Stimulated activated CD4-positive, alpha-beta T cell treated with anti-CD3 and anti-CD28 coated beads, Interleukin-1b, Interleukin-23, amount 100 ng/mL, for 1 hour (primary cell): ENCODE data around the gene FRK.
"Not testable (repeated sequence)": the region's sequence is repeated elsewhere in the genome, so short reads cannot be mapped to it uniquely, and the experiment has no call there.

Experiments
- DNase-seq, 2 donors: peaks; one replicate each; pipeline ENCODE4 v3.0.0-alpha.2; 2020; ENCODE audit warnings: low read depth in 2 of 2

FRK gene

GRCh38 chr6:116074732-116075390 lies 14.2 kb upstream of the FRK start:
- DNase-seq, result no peak

DNA sequence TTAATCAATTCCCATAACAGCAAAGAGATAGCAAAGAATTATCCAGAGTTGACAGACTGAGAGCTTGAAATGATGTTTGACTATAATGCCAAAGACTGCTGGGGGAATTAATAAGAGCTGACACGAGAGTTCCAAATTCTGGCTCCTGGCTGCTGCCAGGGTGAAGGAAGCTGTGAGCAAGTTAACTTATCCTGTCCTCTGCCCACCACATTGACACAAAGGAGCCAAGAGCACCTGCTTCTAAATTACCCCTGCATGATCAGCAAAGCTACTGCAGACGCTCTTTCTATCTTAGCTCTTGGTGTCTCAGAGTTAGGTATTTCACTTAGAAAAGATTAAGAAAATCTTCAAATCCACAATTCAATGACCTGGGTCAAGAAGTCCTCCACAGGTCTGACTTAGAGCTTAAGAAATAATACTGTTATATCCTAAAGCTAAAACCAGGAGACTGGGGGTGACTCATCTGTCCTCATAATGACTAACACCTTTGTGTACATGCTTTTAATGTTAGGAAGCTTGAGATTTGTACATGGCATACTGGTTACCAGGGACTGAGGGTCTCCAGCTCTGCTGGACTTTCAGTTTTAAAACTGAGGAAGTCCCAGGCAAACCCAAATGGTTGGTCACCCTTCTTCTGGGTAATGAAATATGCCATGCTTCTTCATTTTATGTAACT lies 13.2 kb upstream of the FRK start:
- no peak for DNase-seq

DNA sequence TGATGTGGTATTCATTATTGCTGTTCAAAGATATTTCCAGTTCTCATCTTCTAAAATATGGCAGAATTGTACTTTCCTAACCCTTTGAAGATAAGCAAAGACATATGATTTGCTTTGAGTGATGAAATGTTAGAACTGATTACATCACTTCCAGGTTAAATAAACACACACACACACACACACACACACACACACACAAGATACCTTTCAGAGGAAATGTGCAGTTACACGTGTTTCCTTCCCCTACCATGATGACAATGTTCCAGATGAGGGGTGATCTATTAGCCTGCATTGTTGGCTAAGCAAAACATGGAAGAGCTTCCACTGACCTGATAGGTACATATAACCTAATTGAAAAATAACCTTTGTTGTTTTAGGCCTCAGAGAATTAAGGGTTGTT lies 11.7 kb upstream of the FRK start:
- no peak for DNase-seq

DNA sequence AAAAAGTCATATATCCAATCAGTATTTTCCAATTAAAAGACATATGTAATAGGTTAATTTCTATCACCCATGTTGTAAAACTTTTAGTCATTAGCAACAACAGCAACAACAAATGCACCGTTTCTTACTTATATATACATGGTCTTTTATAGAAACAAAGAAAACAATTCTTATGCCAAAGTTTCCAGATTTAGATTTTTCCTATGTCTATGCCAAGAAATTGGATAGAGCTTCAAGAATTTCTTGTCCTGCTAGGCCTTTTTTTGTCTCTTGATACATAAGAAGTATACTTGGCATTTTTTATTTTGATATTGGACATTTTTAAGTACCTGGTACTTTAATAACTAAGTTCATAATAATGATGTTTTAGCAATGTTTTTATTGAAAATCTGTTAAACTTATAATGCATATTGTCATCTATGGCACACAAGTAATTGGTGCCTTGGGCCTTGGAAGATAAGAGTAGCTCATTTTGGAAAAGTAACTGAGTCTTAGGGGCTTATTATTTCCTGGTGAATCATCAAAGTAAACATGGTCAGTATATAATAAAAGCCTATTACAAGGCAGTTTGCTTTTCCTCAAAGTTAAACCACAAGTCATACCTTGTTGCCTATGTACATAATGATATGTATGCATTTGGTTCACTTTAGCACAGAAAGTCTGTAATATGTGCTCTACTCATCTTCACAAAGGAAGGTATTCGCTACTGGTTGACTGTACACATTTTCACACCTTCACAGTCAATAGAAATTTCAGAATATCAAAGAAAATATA lies 10.1 kb upstream of the FRK start:
- no peak for DNase-seq

DNA sequence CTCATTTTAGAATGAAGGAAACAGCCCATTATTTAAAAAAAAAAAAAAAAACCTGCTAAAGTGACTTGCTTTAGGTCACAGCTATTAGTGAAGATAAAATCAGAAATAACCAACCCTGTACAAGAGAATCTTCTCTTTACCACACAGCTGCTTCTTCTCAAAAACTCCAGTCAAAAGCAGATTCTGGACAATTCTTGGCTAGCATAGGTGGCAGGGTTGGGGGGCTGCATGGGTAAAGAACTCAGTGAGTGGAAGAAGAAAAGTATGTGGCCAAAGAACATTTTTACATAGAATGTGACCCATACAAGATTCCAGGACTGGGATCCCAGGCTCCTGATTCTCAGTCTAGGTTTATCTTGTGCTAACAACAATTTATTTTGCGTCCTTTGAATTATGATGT lies 9.4 kb upstream of the FRK start:
- DNase-seq, result no peak

- no peak for DNase-seq
Observed at GRCh38 chr6:116066789-116067188, 6.1 kb upstream of the FRK start.

GRCh38 chr6:116064666-116065065 lies 4.0 kb upstream of the FRK start:
- no peak for DNase-seq

- no peak for DNase-seq
Observed at GRCh38 chr6:116062496-116062895, 1.8 kb upstream of the FRK start.

DNA sequence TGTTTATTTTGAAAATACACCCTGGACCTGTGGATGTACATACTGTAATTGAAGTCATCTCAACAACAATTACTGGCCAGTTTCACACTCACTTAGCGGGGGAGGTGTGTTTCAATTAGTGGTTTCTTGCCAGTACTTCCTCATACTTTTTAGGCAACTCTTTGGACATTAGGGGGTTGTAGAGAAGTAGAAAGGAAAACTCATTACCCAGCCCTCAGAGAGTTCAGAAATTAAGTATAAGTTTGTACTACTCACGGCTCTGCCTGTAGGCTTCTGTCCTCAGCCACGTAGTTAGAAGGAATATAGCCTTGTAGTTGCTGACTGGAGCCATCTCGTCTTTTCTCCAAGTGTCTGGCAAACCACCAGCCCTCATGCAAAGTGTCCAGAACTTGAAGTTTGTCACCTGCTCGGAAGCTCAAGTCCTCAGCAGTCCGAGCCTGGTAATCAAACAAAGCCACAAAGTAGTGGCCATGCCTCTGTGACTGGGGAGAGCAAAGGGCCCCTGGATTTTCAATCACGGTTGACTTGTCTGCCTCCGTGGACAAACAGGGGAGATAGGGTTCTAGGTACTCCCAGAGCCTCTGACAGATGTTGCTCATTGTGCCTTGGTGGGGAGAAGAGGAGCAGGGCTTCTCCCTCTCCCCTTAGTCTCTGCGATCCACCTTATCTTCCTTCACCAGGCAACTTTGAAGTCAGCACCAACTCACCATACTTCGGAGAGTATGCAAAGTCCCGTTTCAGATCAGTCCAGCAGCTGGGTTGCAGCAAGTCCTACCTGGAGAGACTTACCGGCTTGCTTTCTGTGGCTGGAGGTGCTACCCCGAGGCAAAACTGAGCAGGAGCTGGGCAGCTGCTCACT lies 749 bp downstream of the FRK start:
- no peak for DNase-seq

- no peak for DNase-seq
Observed at GRCh38 chr6:116057766-116058165, 2.9 kb downstream of the FRK start.

DNA sequence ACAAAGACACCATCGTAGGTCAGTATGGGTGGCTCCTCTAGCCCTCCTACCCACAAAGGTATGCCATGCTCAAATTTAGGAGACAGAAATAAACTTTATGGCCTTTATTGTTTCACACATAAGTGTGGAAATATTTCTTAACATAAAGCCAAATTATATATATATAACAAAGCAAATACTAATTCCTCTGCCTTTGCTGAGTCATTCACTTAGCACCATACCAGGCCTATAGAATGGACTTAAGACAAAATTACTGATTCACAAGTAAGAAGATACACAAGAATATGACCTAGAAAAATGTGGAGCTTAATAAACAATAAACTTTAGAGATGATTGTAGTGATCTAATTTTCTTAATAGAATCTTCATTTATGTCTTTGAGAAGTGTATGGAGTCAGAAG lies 5.2 kb downstream of the FRK start:
- no peak for DNase-seq

DNA sequence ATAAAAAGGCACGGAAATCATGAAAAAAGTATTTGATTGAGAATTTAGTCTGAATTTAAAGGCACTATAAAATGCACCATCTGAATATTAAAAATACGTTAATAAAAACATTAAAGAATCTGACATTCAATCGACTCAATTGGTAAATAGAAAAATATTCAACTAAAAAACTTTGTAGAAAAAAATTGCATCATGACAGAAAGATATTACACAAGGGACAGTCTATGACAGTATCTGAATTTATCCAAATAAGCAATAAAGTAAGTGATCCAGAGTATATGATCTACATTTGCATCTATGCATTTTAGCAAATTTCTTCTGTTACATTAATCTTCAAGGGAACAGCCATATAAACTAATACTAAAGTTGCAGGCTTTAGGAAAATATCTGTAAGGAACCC lies 9.4 kb downstream of the FRK start:
- no peak for DNase-seq

DNA sequence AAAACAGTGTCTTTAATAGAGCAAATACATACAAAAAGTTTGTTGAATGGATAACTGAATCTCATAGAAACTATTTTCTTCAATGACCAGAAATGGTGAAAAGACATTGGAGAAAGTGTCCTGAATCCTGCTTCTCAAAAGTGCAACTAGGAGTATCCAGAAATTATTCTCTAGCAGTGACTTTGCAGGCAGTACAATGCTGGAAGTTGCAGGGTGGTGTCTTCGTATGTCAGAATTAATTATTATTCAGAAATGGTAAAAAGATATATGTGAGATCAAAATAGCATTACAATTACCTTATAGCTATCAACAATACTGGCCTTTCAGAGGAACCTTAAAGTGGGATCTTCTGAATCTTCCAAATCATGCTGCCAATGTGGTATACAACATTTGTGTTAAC lies 10.0 kb downstream of the FRK start:
- DNase-seq, result no peak

DNA sequence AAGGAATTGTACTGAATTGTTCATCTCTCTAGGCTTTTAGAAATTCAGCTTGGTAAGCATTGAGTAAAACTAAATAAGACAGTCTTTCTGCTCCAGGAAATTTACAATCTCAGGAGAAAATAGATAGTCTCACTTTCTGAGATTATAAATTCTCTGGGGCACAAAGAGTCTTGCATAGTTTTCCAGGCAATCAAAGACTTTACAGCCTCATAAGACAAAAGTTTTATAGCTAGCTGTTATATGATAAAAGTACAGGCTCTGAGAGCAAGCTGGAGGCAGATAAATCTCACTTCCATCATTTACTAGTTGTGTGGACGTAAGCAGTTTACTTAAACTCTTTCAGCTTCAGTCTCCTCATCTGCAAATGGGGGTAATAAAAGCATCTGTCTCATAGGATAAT lies 11.4 kb downstream of the FRK start:
- DNase-seq, result no peak

GRCh38 chr6:116047173-116047933 lies 13.3 kb downstream of the FRK start:
- no peak for DNase-seq

DNA sequence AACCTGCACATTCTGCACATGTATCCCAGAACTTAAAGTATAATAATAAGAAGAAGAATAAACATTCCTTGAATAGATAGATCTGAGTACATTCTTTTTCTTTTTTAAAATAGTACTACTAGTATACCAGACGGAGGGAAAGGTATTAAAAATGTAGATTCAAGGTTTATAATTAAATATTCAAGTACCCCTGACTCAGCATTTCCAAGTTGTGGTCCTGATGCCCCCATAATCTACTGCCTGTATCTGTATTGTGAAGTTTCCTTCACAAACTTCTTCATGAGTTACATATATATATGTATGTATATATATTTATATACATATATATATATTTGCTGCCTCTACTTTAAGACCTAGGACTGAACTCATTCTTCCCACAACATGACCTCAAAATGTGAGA lies 14.0 kb downstream of the FRK start:
- no peak for DNase-seq

- not testable (repeated sequence) for DNase-seq
Observed at GRCh38 chr6:116046272-116046671, 14.4 kb downstream of the FRK start.

- no peak for DNase-seq
Observed at GRCh38 chr6:116041934-116042333, 18.8 kb downstream of the FRK start.

DNA sequence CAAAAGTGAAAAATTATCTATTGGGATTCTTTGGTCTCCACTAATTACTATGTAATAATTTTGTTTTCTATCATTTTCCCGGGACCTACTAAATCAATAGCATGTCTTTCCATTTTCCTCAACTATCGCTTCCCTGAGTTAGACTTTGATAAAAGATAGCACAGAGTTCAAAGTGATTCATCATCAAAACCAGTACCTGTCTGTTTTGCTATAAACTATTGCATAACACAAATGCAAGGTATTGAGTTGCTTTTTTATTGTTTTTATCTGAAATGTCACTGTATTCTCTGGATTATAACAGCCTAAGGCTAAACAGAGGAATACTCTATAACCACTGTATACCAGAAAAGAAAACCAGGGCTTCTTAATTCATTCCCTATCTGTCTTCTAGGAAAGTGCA lies 19.7 kb downstream of the FRK start:
- no peak for DNase-seq

GRCh38 chr6:116036885-116037284 lies 23.8 kb downstream of the FRK start:
- DNase-seq, result no peak

DNA sequence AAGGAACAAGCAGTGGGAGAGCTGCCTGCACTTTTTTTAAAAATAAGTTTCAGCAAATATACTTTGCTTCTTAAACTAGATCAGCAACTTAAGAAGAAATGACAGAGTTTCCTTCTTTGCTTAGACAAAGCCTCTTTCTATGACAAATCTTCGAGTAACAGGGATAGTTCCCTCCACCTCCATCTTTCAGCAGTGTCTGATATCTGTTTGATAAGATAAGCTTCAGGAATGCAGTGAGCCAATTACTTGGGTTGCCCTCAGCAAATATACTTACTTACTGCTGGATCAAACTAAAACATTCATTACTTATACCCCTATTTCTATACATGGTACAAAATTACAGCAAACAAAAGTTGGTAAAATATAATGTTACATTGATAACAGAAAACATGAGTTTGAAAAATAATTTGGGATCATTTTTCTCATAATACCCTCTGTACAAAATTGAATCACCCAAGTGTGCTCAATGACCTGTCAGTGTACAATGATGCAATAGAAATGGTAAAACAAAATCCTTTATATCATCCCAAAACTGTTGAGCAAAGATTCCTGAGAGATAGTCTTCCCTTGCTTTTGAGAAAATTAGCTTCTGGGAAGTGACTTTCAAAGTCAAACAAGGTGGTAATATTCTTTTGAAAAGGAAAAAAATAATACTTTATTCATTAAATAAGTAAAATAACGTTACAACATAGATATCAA lies 24.5 kb downstream of the FRK start:
- DNase-seq, result no peak
